HepG2 (cell line): Measurements from ENCODE around the gene BCAR3. TPM values are rescaled to one million over a fixed set of nuclear protein-coding genes. Genes with fewer than 3 reads are reported as not detected.

Experiments used
- ATAC-seq: fragments of 200-7000 bp; cut with Tn5 transposase; 3 replicates; pipeline ENCODE4 v1.9.1; 2020; ENCODE audit warnings: mild to moderate bottlenecking, moderate library complexity
- BruUV-seq: library from RNA; stranded (reverse); fragments of 400-500 nt; replicated peaks from 2 replicates; lab custom pipeline; 2021; lab: Mats Ljungman, UMichigan
- CTCF ChIA-PET: fragments of 300-600 bp; formaldehyde crosslinking; extraction: SDS; loops from one replicate; lab custom pipeline; 2021; ENCODE audit warnings: low total read pairs, inconsistent platforms, low intra/inter-chr PET ratio; lab: Yijun Ruan, JAX
- POLR2A ChIA-PET: fragments of 350-600 bp; sonication (Branson Sonifier 250); formaldehyde crosslinking; loops from one replicate; lab custom pipeline; 2020; ENCODE audit warnings: antibody characterized with exemption, inconsistent platforms; lab: Yijun Ruan, JAX
- DNase-seq: peaks from one replicate; pipeline ENCODE4 v3.0.0-alpha.2; 2015; ENCODE audit warnings: low spot score
- FAIRE-seq: peaks from 3 replicates; lab custom pipeline; 2011; peaks lifted over from hg19 to GRCh38; lab: Jason Lieb, UNC
- H2AFZ ChIP-seq: one replicate; pipeline ENCODE4 v1.6.1; 2011; ENCODE audit warnings: low read length, inconsistent platforms
- H3K27ac ChIP-seq: fragments of 300-600 bp; 3 replicates; pipeline ENCODE4 v1.8.0; 2011; ENCODE audit warnings: mixed run types, mild to moderate bottlenecking, mixed read lengths, low read length, inconsistent platforms; ENCODE audit not compliant: insufficient read depth; ENCODE audit errors: extremely low read length
- H3K27me3 ChIP-seq, 2 experiments: fragments of 200-600 bp in 1 of 2; 2 replicates in 1 of 2; 3 replicates in 1 of 2; pipeline versions ENCODE4 v1.6.0 to v1.8.0; 2011; ENCODE audit warnings: low read length in 2 of 2, mild to moderate bottlenecking in 2 of 2, moderate library complexity in 2 of 2, inconsistent platforms in 1 of 2; ENCODE audit not compliant: insufficient read depth in 2 of 2, control insufficient read depth in 1 of 2
- H3K36me3 ChIP-seq, 2 experiments: fragments of 200-600 bp in 1 of 2; replicated peaks in 1 of 2; 2 replicates in 1 of 2; 3 replicates in 1 of 2; pipeline versions ENCODE4 v1.5.1 to v1.8.0; 2011; ENCODE audit warnings: low read length in 2 of 2, inconsistent platforms in 1 of 2; ENCODE audit not compliant: insufficient read depth in 2 of 2, control insufficient read depth in 1 of 2
- H3K4me1 ChIP-seq: 2 replicates; pipeline ENCODE4 v1.5.1; 2012; ENCODE audit warnings: low read length, inconsistent platforms; ENCODE audit not compliant: insufficient read depth
- H3K4me2 ChIP-seq: 2 replicates; pipeline ENCODE4 v1.6.0; 2011; ENCODE audit warnings: low read depth, low read length, inconsistent platforms
- H3K4me3 ChIP-seq, 3 experiments: fragments of 200-600 bp in 1 of 3; sonication (generic), shearing (Covaris generic) in 1 of 3; replicated peaks in 1 of 3; 2 replicates each; pipeline ENCODE4 v1.5.1; 2011 to 2016; ENCODE audit warnings: low read length in 3 of 3, inconsistent platforms in 2 of 3, low read depth in 2 of 3, mild to moderate bottlenecking in 2 of 3, control low read depth in 1 of 3, mixed read lengths in 1 of 3; ENCODE audit not compliant: insufficient read depth in 1 of 3
- H3K79me2 ChIP-seq: one replicate; pipeline ENCODE4 v1.6.1; 2011; ENCODE audit warnings: low read length, inconsistent platforms; ENCODE audit not compliant: insufficient read depth
- H3K9ac ChIP-seq: 2 replicates; pipeline ENCODE4 v1.6.0; 2011; ENCODE audit warnings: mild to moderate bottlenecking, low read depth, low read length, inconsistent platforms; ENCODE audit not compliant: insufficient read depth
- H3K9me3 ChIP-seq: 2 replicates; pipeline ENCODE4 v1.5.1; 2012; ENCODE audit warnings: mild to moderate bottlenecking, low read length
- H4K20me1 ChIP-seq: 2 replicates; pipeline ENCODE4 v1.6.0; 2011; ENCODE audit warnings: inconsistent platforms, mild to moderate bottlenecking, low read length, moderate library complexity; ENCODE audit not compliant: insufficient read depth
- FOSL1 ChIP-seq: sonication (generic); formaldehyde crosslinking; IDR thresholded peaks from 2 replicates; pipeline ENCODE4 v1.9.0; 2021; ENCODE audit warnings: missing genetic modification reagents, borderline replicate concordance
- FOSL2 ChIP-seq: sonication (generic); formaldehyde crosslinking; IDR thresholded peaks from 2 replicates; pipeline ENCODE4 v1.4.0; 2020; ENCODE audit warnings: missing genetic modification reagents
- MAFF ChIP-seq: IDR thresholded peaks from 2 replicates; pipeline ENCODE4 v1.6.1; 2011; ENCODE audit warnings: low read depth, low read length, improper control_type of control experiment
- MAFK ChIP-seq, 2 experiments: IDR thresholded peaks in 1 of 2; conservative IDR thresholded peaks in 1 of 2; 2 replicates each; pipeline ENCODE4 v1.6.1; 2011; ENCODE audit warnings: improper control_type of control experiment in 2 of 2, low read length in 2 of 2
- RXRB ChIP-seq: IDR thresholded peaks from 2 replicates; pipeline ENCODE4 v1.6.1; 2016; ENCODE audit warnings: borderline replicate concordance, missing genetic modification reagents, missing compliant biosample characterization
- SALL2 ChIP-seq: sonication (generic); formaldehyde crosslinking; IDR thresholded peaks from 2 replicates; pipeline ENCODE4 v1.8.1; 2023; ENCODE audit warnings: mild to moderate bottlenecking, missing genetic modification reagents, inconsistent platforms
- ZNF101 ChIP-seq: sonication (generic); formaldehyde crosslinking; IDR thresholded peaks from 2 replicates; pipeline ENCODE4 v1.4.0; 2020; ENCODE audit warnings: mild to moderate bottlenecking, low read depth, missing genetic modification reagents, borderline replicate concordance
- ZNF512B ChIP-seq: sonication (generic); formaldehyde crosslinking; IDR thresholded peaks from 2 replicates; pipeline ENCODE4 v1.5.1; 2020; ENCODE audit warnings: missing genetic modification reagents, mild to moderate bottlenecking, borderline replicate concordance
- ZNF720 ChIP-seq: sonication (generic); formaldehyde crosslinking; IDR thresholded peaks from 2 replicates; pipeline ENCODE4 v1.4.0; 2020; ENCODE audit warnings: missing genetic modification reagents
- ZNF788 ChIP-seq: sonication (generic); formaldehyde crosslinking; IDR thresholded peaks from 2 replicates; pipeline ENCODE4 v1.5.0; 2020; ENCODE audit warnings: mild to moderate bottlenecking, missing genetic modification reagents, borderline replicate concordance
- WGBS: methylation state at CpG from one replicate; pipeline ENCODE4 v1.1.6; 2017; ENCODE audit warnings: low lambda C conversion rate; 5-methylcytosine and 5-hydroxymethylcytosine counted together
- in situ Hi-C: cut with HindIII; loops from 2 replicates; pipeline ENCODE4 v1.10.0; 2017; ENCODE audit warnings: low pct_unique_long_range_greater_than_20kb; ENCODE audit not compliant: extremely low pct_ligation_motif_present
- intact Hi-C: fragments of 100-400 bp; cut with micrococcal nuclease; formaldehyde crosslinking; loops from one replicate; pipeline ENCODE4 v1.10.0; 2022; ENCODE audit not compliant: unreplicated experiment
- polyA plus RNA-seq, 8 experiments: library from polyadenylated mRNA; depleted of rRNA in 3 of 8; stranded (reverse) in 7 of 8; unstranded in 1 of 8; fragments of >200 nt; fragmentation: Illumina TruSeq in 4 of 8; extraction: Trizol in 4 of 8; gene quantifications; 2 replicates each; pipeline versions ENCODE4 v1.2.1 to v1.2.3, GENCODE V29; 2011 to 2016; ENCODE audit warnings: low read depth in 4 of 8, missing spikeins in 1 of 8, mixed read lengths in 1 of 8; ENCODE audit not compliant: insufficient read depth in 1 of 8
- total RNA-seq, 5 experiments: library from RNA; depleted of rRNA; stranded (reverse); fragments of >200 nt; fragmentation: Illumina TruSeq; extraction: Trizol; gene quantifications; 2 replicates each; pipeline ENCODE4 v1.2.3, GENCODE V29; 2016; ENCODE audit warnings: low read depth in 1 of 5
- TF ChIP-seq, protein P1 (sequence below): sonication (generic); formaldehyde crosslinking; IDR thresholded peaks from 2 replicates; pipeline ENCODE4 v1.5.0; 2020; ENCODE audit warnings: mild to moderate bottlenecking, missing genetic modification reagents

The BCAR3 gene
- total and polyA plus RNA-seq, 2 of the 13 experiments (the other 11 are each of a cell fraction or from before 2014, with no cell fraction given): 3.6 to 4.8 TPM

DNA sequence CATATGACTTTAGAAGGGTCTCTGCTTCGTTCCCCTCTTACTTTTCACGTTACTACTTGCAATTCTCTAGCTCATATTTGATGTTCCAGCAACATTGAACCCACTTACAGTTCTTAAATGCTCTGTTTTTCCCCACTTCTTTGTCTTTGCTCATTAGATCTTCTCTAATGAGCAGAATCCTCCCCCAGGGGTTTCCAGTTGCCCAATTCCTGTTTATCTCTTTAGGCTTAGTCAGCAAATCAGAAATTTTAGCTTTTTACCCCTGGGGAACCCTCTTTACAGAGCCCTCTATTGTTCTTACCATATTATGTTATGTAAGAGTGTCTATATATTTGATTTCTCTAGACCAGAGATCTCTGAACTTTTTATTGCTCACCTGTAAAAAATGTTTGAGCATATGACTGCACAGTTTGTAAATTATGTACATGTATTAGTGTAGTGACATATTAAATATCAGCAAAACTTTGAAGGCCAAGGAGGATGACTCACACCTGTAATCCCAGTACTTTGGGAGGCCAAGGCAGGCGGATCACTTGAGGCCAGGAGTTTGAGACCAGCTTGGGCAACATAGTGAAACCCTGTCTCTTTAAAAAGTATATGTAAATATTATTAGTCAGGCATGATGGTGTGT, 162.3 kb downstream of the BCAR3 start:
- TF ChIP-seq FOSL1 (CRISPR knock-in tag) (no peak), ZNF788 (no peak), FOSL2 (CRISPR knock-in tag) (peak; percentile 36; the same call in 1 of the 2 replicates), ZNF720 (CRISPR knock-in tag) (no peak), RXRB (no peak), ZNF512B (no peak), MAFK (conservative IDR thresholded peaks at IDR 0.05 in 1 of 2, IDR thresholded peaks at IDR 0.05 in 1 of 2; ENCODE audit: low read length in 2 of 2) (peak; percentile 70 to 84; a peak in 3 of 4 replicates), SALL2 (CRISPR knock-in tag) (no peak), ZNF101 (CRISPR knock-in tag) (no peak), MAFF (peak; percentile 80)
- TF ChIP-seq, protein P1, sequence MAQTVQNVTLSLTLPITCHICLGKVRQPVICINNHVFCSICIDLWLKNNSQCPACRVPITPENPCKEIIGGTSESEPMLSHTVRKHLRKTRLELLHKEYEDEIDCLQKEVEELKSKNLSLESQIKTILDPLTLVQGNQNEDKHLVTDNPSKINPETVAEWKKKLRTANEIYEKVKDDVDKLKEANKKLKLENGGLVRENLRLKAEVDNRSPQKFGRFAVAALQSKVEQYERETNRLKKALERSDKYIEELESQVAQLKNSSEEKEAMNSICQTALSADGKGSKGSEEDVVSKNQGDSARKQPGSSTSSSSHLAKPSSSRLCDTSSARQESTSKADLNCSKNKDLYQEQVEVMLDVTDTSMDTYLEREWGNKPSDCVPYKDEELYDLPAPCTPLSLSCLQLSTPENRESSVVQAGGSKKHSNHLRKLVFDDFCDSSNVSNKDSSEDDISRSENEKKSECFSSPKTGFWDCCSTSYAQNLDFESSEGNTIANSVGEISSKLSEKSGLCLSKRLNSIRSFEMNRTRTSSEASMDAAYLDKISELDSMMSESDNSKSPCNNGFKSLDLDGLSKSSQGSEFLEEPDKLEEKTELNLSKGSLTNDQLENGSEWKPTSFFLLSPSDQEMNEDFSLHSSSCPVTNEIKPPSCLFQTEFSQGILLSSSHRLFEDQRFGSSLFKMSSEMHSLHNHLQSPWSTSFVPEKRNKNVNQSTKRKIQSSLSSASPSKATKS (CRISPR knock-in tag): no peak
- in situ Hi-C loops (no loop called here), intact Hi-C loops (no loop called here)
- POLR2A ChIA-PET: no interaction called here
- Histone ChIP-seq H3K4me1 (peaks cover 9% of the 10 kb centered on the region; the same call in 1 of the 2 replicates), H3K9me3 (no peaks in the 10 kb centered on the region), H3K4me3 (no peak overlapping the region), H3K4me2 (no peak overlapping the region), H4K20me1 (no peaks in the 10 kb centered on the region), H3K79me2 (no peaks in the 10 kb centered on the region), H2AFZ (no peak overlapping the region), H3K36me3 (peaks cover 1 to 12% of the 10 kb centered on the region in 2 experiments; a peak in 4 of 5 replicates), H3K9ac (no peak overlapping the region), H3K27me3 (no peaks in the 10 kb centered on the region), H3K27ac (no peak overlapping the region)
- WGBS: 95% methylated on average over 3 of the region's 3 CpGs
- no peak for ATAC-seq
- FAIRE-seq: no peak
- no TSS peak for BruUV-seq
- DNase-seq: no peak
- CTCF ChIA-PET: no interaction called here
